ENCODE measurements around the gene AOAH.
A peak's percentile ranks its signal among the peaks of the same experiment; 100 is the strongest.

The AOAH gene

GRCh38 chr7:36546331-36546730 lies 178.0 kb downstream of the AOAH start:
- no peak for DNase-seq (ENCODE audit: low spot score)

- no peak for DNase-seq (ENCODE audit: low spot score)
Observed at GRCh38 chr7:36545291-36545690, 179.0 kb downstream of the AOAH start.

GRCh38 chr7:36538126-36538525 lies 186.2 kb downstream of the AOAH start:
- DNase-seq (ENCODE audit: low spot score), result no peak

- DNase-seq (ENCODE audit: low spot score), result no peak
Observed at GRCh38 chr7:36535866-36536664, 188.2 kb downstream of the AOAH start.

- no peak for DNase-seq (ENCODE audit: low spot score)
Observed at GRCh38 chr7:36533717-36534116, 190.6 kb downstream of the AOAH start.

- no peak for DNase-seq (ENCODE audit: low spot score)
Observed at GRCh38 chr7:36532981-36533499, 191.3 kb downstream of the AOAH start.

GRCh38 chr7:36531951-36532350 lies 192.3 kb downstream of the AOAH start:
- no peak for DNase-seq (ENCODE audit: low spot score)

- DNase-seq (ENCODE audit: low spot score), result no peak
Observed at GRCh38 chr7:36530456-36530855, 193.8 kb downstream of the AOAH start.

- no peak for DNase-seq (ENCODE audit: low spot score)
Observed at GRCh38 chr7:36527549-36527913, 196.8 kb downstream of the AOAH start.

GRCh38 chr7:36526863-36527548 lies 197.3 kb downstream of the AOAH start:
- no peak for DNase-seq (ENCODE audit: low spot score)

GRCh38 chr7:36523371-36524101 lies 200.8 kb downstream of the AOAH start:
- no peak for DNase-seq (ENCODE audit: low spot score)

GRCh38 chr7:36522453-36523007 lies 201.8 kb downstream of the AOAH start:
- no peak for DNase-seq (ENCODE audit: low spot score)

- no peak for DNase-seq (ENCODE audit: low spot score)
Observed at GRCh38 chr7:36521911-36522310, 202.4 kb downstream of the AOAH start.

- no peak for DNase-seq (ENCODE audit: low spot score)
Observed at GRCh38 chr7:36521133-36521532, 203.2 kb downstream of the AOAH start.

- no peak for DNase-seq (ENCODE audit: low spot score)
Observed at GRCh38 chr7:36515847-36516246, 208.4 kb downstream of the AOAH start.

GRCh38 chr7:36514289-36515243 lies 209.7 kb downstream of the AOAH start:
- DNase-seq (ENCODE audit: low spot score), result peak; percentile 15

- no peak for DNase-seq (ENCODE audit: low spot score)
Observed at GRCh38 chr7:36513393-36513792, 210.9 kb downstream of the AOAH start.

GRCh38 chr7:36512616-36513015 lies 211.7 kb downstream of the AOAH start:
- DNase-seq (ENCODE audit: low spot score), result no peak

- DNase-seq (ENCODE audit: low spot score), result no peak
Observed at GRCh38 chr7:36509962-36510361, 214.3 kb downstream of the AOAH start.

- DNase-seq (ENCODE audit: low spot score), result no peak
Observed at GRCh38 chr7:36507475-36508440, 216.5 kb downstream of the AOAH start.

All from NAMALWA (cell line).